GM18526 (cell line): ENCODE results near the gene KRT75.

ENCODE experiments used
- POLR2A ChIP-seq: IDR thresholded peaks from 3 replicates; pipeline ENCODE4 v1.6.1; 2011; ENCODE audit not compliant: insufficient read length; ENCODE audit errors: extremely low read depth

The KRT75 gene

DNA sequence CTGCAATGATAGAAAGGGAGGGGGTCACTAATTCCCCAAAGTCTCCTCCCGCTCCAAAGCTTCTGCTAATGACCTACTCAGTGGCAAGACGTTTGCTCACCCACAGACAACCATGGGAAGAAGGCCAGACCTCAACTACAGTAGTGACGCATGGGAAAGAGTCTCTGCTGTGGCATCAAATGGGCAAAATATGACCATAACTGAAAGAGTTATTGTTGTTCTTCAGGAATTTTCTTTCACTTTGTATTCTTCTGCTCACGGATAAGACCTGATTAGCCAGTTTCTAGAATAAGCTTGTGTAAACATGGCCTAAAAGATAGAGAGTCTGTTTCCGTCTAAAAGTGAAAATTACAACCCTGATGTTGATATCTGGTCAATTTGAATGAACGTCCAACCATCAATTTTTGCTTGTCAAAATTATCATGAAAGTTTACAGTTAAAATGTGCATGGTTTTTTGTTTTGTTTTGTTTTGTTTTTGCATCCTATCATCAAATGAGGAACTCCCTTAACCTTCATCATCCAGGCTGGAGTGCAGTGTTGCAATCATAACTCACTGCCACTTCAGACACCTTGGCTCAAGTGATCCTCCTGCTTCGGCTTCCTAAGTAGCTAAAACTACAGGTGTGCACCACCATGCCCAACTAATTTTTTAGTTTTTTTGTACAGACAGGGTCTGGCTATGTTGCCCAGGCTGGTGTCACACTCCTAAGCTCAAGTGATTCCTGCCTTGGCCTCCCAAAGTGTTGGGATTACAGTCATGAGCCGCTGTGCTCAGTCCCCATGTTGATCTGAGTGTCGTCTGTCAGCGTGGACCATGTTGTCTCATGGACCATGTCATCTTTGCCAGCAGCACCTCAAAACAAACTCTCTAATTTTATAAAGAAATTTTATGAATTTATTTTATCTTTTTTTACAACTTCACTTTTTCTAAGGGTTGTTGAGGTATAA lies 10.8 kb upstream of the KRT75 start:
- no peak for TF ChIP-seq POLR2A

GRCh38 chr12:52443966-52444365 lies 9.8 kb upstream of the KRT75 start:
- TF ChIP-seq POLR2A = no peak

DNA sequence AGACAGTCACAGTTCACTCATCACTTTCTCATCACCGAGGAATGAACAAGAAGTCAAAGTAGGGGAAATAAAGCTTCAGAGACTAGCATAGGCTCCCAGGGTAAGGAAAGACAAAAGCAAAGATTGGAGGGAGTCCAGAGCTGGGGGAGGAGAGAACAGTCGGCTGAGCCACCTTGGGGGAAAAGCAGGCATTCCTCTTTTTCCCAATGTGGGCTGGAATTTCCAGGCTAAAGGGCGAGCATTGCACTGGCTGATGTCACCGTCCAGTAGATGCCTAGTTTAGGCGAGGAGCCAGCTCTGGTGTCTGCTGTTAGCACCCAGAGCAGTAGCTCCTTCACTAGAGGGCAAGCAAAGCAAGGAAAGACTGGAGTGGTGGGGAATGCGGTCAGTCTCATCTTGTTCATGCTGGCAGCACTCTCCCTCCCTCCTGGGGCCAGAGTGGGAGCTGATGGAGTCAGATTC lies 8.5 kb upstream of the KRT75 start:
- TF ChIP-seq POLR2A = no peak

DNA sequence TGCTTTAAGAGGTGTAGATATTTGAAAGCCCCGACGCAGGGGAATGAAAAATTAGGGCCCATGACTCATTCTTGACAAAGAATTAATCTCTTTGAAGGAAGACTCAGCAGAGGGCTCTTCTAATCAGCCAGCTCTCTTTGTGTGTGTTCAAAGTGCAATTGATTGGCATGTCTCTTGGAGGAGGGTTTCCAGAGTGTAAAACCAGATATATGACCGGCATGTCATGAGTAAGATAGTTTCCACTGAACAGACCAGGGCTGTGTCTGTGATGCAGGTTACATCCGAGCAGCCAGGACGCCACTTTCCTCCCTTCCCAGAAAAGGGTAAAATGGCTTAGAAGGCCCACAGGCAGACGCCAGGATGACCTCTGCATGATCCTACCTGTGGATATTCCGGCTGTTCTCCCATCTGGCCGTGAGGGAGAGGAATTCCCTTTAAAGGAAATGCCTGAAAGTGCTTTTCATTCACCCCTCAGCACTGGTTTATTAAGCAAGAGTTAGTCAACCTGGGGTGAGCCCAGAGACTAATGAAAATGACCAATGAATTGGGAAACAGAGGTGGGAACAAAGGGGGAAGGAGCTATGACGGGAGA lies 7.2 kb upstream of the KRT75 start:
- no peak for TF ChIP-seq POLR2A

- TF ChIP-seq POLR2A = no peak
Measured at GRCh38 chr12:52440821-52441319, 6.7 kb upstream of the KRT75 start.

- TF ChIP-seq POLR2A = no peak
Measured at GRCh38 chr12:52439845-52440244, 5.7 kb upstream of the KRT75 start.

DNA sequence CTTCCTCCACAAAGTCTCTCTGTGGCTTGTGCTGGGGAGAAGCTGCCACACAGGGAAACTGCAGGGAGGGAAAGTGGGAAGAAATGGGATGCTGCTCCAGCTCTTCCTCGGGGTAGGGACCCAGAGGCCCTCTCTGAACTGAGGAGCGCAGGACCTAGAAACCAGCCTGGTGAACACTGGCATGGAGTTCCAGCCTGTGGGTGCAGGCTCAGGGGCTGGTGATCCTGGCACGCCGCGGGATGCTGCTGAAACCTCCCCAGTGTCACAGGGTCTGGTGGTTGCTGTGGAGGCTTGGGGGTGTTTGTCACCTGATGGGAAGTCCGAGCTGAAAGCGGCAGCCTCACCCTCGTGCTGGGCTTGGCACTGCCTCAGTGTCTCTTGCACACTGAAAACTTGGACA lies 5.2 kb upstream of the KRT75 start:
- no peak for TF ChIP-seq POLR2A

DNA sequence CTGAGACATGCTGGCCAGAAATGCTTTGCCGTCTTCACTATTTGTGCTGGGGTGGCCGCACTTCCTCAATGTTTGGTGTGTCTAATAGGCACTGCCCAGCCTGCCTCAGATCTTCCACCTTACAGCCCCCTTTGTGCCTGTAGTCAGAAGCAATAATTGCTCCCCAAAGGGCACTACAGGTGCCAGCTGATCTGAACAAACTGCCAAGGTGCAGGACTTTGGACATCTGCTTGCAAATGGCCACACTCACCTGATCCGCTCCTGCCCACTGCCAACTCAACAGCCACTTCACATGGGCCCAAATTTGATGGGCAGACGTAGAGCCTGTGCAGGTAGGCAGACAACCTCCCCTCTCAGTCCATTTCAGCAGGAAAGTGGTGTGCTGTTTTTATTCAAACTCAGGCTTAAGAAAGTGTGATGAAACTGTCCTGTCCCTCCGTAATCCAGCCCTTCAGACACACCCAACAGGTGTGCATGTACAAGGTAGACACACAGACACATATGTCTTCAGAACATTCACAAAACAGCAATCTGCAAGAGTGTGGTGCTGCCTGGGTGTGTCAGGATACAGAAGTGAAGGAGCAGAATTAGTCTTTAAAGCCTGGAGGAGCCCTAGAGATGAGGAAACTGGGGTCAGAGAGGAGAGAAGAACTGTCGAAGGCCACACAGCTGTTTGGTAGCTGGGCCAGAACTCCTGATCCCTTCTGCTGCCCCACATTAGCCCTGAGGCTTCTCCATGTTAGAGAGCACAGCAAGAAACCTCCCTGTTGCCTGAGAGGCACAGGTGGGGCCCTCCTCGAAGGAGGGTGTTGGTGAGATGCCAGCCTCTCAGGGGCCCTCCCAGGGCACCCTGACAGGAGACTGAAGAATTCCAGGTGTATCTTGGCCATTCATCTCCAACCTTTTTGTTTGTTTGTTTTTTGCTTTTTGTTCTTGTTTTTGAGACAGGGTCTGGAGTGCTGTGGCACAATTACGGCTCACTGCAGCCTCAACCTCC lies 4.4 kb upstream of the KRT75 start:
- no peak for TF ChIP-seq POLR2A

DNA sequence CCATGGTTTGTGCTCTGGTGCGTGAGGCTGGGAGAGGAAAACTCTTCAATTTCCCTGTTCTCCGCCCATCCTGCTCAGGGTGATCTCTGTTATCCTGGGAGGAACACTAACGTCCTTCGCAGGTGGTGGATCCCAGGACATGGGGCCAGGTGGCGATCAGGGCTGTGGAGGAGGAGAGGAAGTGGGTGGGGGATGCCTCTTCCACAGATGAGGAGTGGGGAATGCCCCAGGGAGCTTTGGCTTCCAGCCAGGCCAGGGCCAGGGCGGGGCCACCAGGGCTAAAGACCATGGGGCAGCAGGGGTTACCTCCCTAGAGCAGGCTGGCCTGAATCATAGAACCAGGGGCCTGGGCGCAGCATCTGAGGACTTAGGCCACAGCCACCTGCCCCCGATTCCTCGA lies 3.3 kb upstream of the KRT75 start:
- TF ChIP-seq POLR2A = no peak

DNA sequence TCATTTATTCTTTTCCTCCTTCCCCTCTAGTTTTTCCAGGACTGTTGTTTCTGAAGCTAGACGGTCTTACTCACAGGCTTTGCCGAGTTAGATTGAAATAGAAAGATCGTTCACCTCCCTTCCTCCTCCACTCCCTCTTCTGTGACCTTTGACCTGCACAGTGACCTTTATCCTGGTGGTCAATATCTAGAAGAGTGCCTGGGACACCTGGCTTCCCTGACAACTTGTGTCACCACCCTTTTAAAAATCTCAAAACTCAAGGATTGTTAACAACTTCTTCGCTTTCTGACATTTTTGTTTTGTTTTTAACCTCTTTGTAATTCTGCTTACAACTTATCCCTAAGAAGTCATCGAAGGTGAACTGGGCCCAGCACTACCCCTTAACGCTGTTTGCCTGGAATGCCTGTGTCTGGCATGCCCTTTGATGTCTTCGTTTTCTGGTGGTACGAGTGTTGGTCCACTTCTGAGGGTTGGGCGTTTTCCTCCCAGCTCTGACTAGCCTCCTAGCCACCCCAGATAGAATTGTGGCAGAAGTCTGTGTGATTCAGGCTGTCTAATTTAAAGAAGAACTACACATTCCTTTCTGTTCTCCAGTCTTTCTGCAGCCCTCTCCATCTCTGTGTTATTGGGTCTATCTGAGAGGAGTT lies 2.8 kb upstream of the KRT75 start:
- no peak for TF ChIP-seq POLR2A

GRCh38 chr12:52436000-52436827 lies 2.0 kb upstream of the KRT75 start:
- TF ChIP-seq POLR2A = no peak

GRCh38 chr12:52435659-52435999 lies 1.5 kb upstream of the KRT75 start:
- no peak for TF ChIP-seq POLR2A

GRCh38 chr12:52434760-52435530 lies 774 bp upstream of the KRT75 start:
- no peak for TF ChIP-seq POLR2A
